ENCODE results near the gene CFAP43.

DNA sequence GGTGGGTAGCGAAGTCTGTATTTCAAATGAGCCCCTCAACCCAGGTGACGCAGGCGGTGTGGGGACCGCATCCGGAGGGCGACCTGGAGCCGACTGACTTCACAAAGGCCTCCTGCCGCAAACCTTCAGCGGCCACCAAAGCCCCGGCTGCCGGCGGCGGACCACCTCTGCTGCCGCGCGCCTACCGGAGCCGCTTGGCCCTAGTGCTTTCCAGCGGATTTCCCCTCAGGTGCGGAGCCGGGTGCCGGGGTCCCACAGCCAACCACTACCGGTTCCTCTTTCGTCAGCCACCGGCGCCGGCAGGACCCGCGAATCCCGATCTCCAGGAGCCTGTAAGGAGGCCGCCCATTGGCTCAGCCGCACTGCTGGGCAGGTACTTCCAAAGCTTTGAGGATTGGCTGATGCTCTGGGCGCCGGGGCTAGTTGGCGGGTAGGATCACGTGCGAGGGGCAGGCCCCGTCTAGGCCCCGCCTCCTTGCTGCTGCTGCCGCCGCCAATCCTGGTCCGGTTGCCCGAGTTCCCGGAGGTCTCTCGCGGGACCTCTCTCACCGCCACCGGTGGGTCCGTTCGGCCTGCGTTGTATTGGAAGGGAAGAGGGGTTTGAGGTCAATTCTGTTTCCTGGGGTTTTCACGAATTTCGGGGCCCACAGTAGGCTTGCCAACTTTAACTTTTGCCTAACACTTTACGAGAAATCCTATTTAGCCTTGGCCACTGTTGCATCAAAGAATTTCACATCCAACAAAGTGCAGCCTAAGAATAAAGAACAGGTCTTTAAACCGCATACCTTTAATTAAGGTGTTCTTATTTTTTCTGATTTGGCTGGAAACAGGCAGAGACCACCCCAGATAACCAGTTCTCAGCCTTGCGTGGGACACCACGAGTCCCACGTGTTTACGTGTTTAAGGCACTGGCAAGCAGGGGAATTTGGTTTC, 36.8 kb upstream of the CFAP43 start, which contains the start of gene GSTO2:
- TF ChIP-seq, protein P1, sequence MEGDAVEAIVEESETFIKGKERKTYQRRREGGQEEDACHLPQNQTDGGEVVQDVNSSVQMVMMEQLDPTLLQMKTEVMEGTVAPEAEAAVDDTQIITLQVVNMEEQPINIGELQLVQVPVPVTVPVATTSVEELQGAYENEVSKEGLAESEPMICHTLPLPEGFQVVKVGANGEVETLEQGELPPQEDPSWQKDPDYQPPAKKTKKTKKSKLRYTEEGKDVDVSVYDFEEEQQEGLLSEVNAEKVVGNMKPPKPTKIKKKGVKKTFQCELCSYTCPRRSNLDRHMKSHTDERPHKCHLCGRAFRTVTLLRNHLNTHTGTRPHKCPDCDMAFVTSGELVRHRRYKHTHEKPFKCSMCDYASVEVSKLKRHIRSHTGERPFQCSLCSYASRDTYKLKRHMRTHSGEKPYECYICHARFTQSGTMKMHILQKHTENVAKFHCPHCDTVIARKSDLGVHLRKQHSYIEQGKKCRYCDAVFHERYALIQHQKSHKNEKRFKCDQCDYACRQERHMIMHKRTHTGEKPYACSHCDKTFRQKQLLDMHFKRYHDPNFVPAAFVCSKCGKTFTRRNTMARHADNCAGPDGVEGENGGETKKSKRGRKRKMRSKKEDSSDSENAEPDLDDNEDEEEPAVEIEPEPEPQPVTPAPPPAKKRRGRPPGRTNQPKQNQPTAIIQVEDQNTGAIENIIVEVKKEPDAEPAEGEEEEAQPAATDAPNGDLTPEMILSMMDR (IDR thresholded peaks at IDR 0.05) = no peak
- TF ChIP-seq TEAD4 (CRISPR knock-in tag; IDR thresholded peaks at IDR 0.05) (0 out of 2 replicates have a peak, but pooled peaks have one; percentile 61), ZNF138 (CRISPR knock-in tag; conservative IDR thresholded peaks at IDR 0.05) (no peak), NR1H2 (CRISPR knock-in tag; IDR thresholded peaks at IDR 0.05) (no peak), ESRRA (CRISPR knock-in tag; IDR thresholded peaks at IDR 0.05; ENCODE audit: borderline replicate concordance) (no peak), ZNF232 (CRISPR knock-in tag; IDR thresholded peaks at IDR 0.05) (peak; percentile 50; the same call in 1 of the 2 replicates)
- TF ChIP-seq, protein P2, sequence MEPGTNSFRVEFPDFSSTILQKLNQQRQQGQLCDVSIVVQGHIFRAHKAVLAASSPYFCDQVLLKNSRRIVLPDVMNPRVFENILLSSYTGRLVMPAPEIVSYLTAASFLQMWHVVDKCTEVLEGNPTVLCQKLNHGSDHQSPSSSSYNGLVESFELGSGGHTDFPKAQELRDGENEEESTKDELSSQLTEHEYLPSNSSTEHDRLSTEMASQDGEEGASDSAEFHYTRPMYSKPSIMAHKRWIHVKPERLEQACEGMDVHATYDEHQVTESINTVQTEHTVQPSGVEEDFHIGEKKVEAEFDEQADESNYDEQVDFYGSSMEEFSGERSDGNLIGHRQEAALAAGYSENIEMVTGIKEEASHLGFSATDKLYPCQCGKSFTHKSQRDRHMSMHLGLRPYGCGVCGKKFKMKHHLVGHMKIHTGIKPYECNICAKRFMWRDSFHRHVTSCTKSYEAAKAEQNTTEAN (CRISPR knock-in tag; IDR thresholded peaks at IDR 0.05) = no peak

Measured in WTC11 (cell line).